GM12875 (cell line): ENCODE data around the gene ARHGAP42.

Source experiments
- H3K4me3 ChIP-seq: one replicate; pipeline ENCODE4 v1.5.1; 2011; ENCODE audit warnings: low read depth, low read length, control low read depth
- TF ChIP-seq, protein P1 (sequence below): IDR thresholded peaks from 2 replicates; pipeline ENCODE4 v1.5.1; 2011; ENCODE audit warnings: low read depth, mild to moderate bottlenecking, control low read depth, inconsistent platforms, low read length, moderate library complexity, borderline replicate concordance; ENCODE audit not compliant: insufficient read depth

Gene ARHGAP42

GRCh38 chr11:100726680-100727079 lies 39.6 kb downstream of the ARHGAP42 start:
- TF ChIP-seq, protein P1, sequence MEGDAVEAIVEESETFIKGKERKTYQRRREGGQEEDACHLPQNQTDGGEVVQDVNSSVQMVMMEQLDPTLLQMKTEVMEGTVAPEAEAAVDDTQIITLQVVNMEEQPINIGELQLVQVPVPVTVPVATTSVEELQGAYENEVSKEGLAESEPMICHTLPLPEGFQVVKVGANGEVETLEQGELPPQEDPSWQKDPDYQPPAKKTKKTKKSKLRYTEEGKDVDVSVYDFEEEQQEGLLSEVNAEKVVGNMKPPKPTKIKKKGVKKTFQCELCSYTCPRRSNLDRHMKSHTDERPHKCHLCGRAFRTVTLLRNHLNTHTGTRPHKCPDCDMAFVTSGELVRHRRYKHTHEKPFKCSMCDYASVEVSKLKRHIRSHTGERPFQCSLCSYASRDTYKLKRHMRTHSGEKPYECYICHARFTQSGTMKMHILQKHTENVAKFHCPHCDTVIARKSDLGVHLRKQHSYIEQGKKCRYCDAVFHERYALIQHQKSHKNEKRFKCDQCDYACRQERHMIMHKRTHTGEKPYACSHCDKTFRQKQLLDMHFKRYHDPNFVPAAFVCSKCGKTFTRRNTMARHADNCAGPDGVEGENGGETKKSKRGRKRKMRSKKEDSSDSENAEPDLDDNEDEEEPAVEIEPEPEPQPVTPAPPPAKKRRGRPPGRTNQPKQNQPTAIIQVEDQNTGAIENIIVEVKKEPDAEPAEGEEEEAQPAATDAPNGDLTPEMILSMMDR = no peak
- no peak overlapping the region for H3K4me3 ChIP-seq

- TF ChIP-seq, protein P1 = no peak
- H3K4me3 ChIP-seq = no peak overlapping the region
These were observed 40.3 kb downstream of the ARHGAP42 start for GRCh38 chr11:100727410-100727809.

DNA sequence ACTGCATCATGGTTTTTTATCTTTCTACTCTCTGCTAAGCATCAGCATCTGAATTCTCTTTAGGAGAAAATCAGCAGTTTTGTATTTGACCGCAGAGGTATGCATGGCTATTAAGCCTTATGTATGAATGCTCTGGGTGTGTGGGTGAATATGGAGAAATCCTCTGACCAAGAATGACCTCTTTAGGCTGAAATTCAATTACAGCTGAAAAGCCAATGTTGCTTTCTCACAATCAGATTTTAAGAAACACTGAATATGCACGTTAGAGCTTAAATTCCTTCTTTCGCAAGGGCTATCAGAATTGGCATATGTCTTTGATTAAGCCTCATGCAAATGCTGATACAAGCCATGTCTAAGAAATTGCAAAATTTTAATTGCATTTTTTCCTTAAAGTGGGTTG lies 43.2 kb downstream of the ARHGAP42 start:
- TF ChIP-seq, protein P1 = no peak
- H3K4me3 ChIP-seq = no peak overlapping the region

GRCh38 chr11:100731471-100731870 lies 44.4 kb downstream of the ARHGAP42 start:
- H3K4me3 ChIP-seq = no peak overlapping the region
- TF ChIP-seq, protein P1 = no peak

DNA sequence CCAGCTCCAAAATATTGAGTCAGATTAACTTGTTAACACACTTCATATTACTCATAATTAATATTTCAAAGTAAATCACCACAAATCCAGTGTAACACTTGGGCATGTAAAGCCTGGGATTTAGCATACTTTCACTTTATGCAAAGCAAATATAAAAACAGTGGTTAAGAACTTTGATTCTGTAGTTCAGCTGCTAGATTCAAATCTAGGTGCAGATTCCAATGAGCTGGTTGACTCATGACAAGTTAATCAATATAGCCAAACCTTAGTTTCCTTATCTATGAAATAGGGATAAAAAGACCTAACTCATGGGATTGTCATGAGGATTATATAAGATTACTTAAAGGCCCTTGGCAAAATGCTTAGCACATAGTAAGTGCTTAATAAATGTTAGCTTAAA lies 45.9 kb downstream of the ARHGAP42 start:
- TF ChIP-seq, protein P1 = no peak
- H3K4me3 ChIP-seq = no peak overlapping the region

- no peak overlapping the region for H3K4me3 ChIP-seq
- TF ChIP-seq, protein P1 = no peak
These were observed 47.8 kb downstream of the ARHGAP42 start for GRCh38 chr11:100734743-100735527.
